8988T (cell line): ENCODE results near the gene ANKRD49.
"Not testable (repeated sequence)": the region's sequence is repeated elsewhere in the genome, so short reads cannot be mapped to it uniquely, and the experiment has no call there.

ENCODE experiments used
- DNase-seq: peaks from one replicate; pipeline ENCODE4 v3.0.0; 2011

ANKRD49 gene

DNA sequence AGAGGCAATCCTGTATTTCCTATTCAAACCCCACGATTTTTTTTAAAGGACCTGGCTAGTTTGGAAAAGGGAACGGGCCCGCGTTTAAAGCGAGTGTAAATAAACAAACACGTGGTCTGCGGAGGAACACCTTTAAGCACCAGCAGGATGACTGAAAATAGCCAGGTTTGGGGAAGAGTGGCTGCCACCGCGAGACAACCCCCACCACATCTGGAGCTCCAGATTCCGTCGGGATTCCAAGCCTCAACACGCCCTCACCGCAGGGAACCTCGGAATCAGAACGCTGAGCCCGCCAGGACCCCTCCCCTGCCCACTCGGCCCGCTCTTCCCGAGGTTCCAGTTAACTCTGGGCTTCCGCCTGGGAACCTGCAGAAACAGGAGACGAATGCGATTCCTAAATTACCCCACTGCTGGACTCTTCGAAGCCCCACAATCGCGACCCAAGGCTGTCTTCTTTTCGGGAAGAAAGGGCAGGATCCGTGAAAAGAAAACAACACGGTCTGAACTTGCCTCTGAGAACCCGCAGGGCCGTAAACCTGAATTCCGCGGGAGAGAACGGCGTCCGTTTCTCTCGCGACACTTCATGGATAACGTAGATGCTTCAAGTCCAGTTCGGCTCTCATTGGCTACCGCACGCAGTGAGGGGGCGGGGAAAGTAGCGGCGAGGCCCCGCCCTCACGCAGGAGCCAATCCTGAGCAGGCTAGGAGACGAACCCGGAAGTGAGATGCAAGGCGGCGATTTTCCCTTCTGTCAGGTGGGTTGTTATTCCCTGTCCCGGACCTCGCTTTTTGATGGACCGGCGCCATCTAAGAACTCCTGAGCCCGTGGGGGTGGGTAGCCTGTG lies at the start of gene ANKRD49, which contains the start of gene MRE11:
Gene ANKRD49, plus strand, starts transcription at position 704 of the 845 bp plus-strand sequence. CDS start 2,710 bp downstream, outside the sequence.
Gene MRE11, minus strand, starts transcription at position 564 of the 845 bp plus-strand sequence. CDS start 1,043 bp downstream, outside the sequence.
- peak; percentile 49 for DNase-seq

GRCh38 chr11:94445641-94446040 lies 48.1 kb upstream of the ANKRD49 start:
- no peak for DNase-seq

DNA sequence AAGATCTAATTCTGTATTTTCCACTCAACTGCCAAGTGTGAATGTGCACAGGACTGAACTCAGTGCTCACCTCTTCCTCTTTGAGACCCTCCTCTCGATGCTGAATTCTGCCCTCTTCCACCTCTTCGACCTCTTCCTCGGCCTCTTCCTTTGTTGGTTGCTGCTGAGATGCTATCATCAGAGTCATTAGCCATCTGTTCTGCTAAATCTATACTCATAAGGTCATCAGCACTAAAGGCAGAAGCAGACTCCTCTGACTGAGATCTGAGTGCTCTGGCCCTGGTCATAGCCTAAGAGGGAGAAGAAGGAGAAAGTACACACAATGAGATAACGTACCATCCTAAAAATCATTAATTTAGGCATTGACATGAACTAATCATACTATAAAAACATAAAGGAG lies 46.6 kb upstream of the ANKRD49 start:
- DNase-seq = no peak

DNA sequence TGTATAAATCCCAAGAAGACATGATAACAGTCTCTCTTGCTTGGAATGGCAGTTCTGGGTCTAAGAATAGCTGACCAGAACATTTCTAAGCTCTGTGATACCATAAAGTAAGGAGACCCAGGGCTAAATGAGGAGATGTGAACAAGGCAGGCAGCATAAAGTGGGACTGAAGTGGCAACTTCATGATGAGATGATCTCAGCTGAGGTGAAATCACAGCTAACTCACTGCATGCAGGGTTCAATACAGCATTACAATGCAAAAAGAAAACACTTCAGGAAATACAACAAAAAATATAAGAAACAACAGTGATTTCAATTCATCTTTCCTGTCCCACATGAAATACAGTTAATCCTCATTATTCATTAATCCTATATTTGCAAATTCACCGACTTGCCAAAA lies 44.8 kb upstream of the ANKRD49 start:
- no peak for DNase-seq

DNA sequence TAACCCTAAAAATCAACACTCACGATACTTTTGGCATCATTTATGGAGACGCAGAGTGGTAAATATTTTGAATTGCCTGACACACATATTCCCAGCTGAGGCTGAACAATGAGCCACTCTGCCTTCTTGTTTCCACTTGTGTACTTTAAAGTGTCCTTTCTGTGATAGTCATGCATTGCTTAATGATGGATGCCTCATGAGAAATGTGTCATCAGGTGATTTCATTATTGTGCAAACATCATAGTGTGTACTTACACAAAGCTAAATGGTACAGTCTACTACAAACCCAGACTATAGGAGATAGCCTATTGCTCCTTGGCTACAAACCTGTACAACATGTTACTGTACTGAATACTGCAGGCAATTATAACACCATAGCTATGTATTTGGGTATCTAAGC lies 44.3 kb upstream of the ANKRD49 start:
- no peak for DNase-seq

DNA sequence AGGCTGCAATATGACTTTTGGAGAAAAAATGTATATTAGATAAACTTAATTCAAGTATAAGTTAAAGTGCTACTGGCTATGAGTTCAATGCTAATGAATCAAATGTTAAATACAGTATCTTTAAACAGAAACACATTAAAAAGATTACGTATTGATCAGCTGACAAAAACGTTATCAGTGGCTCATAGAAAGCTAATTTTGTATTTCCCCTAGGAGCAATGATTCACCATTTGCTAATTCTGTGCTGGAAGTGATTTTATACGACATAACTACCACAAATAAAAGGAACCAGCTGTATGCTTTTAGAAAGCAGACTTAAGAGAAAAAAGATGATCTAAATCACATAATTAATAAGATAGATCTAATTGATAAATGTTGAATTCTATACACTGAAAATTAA lies 43.7 kb upstream of the ANKRD49 start:
- DNase-seq = no peak

DNA sequence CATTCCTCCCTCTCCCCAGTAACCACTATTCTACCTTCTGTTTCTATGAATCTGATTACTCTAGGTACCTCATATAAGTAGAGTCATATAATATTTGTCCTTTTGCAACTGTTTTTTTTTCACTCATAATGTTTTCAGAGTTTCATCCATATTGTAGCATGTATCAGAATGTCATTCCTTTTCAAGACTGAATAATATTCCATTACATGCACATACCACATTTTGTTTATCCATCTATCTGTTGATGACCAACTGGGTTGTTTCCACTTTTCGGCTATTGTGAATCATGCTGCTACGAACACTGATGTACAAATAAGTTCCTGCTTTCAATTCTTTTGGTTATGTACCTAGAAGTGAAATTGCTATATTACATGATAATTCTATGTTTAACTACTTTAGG lies 40.8 kb upstream of the ANKRD49 start:
- no peak for DNase-seq

DNA sequence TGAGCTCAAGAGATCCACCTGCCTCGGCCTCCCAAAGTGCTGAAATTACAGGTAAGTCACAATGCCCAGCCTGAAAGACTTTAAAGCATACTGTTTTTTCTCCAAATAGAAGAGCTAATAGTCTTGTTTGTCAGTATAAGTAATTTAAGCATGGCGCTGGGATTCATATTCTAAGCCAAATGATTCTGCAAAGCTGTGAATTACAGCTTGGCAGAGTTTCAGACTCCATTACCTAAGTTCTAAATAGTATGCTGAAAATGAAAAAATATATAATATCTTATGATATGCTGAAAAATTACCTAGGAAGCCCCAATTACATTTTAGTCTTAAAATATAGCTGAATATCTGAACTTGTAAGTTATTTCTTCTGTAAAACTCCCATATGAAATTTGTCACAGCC lies 39.5 kb upstream of the ANKRD49 start:
- no peak for DNase-seq

- DNase-seq = no peak
These were observed 37.9 kb upstream of the ANKRD49 start for GRCh38 chr11:94455861-94456260.

DNA sequence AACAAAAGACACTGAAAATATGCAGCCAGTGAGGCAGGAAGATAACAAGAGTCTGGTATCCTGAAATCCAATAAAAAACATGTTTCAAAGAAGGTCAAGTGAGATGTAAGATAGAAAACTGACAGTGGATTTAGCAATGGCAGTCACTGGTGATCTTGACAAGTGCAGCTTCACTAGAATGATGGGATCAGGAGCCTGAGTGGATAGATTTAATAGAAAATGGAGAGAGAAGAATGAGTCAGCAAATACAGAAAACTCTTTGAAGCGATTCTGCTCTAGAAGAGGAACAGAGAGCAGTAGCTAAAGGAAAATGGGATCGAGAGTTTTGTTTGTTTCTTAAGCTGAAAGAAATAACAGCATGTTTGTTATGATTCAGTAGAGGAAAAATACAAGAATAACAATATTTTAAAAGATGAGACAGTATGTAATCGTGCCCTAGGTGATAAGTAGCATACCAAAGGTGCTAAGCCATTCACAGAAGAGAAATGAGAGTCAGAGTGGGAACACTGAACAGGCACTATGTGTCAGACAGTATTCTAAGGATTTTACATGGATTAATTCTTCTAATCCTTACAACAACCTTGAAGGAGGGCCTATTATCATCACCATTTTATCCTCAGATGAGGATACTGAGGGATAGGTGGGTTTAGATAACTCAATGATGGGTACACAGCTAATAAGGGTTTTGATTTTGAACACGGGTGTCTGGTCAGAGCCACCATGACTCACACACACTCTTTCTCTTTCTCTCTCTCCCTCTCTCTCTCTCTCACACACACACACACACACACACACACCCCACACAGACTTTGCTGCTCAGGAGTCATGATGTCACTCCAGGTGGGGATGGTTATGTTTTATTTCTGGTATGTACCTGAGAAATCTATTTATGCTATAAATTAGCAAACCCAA lies 36.4 kb upstream of the ANKRD49 start:
- DNase-seq = no peak

GRCh38 chr11:94459576-94459975 lies 34.2 kb upstream of the ANKRD49 start:
- DNase-seq = no peak

- no peak for DNase-seq
These were observed 24.4 kb upstream of the ANKRD49 start for GRCh38 chr11:94469416-94469815.

DNA sequence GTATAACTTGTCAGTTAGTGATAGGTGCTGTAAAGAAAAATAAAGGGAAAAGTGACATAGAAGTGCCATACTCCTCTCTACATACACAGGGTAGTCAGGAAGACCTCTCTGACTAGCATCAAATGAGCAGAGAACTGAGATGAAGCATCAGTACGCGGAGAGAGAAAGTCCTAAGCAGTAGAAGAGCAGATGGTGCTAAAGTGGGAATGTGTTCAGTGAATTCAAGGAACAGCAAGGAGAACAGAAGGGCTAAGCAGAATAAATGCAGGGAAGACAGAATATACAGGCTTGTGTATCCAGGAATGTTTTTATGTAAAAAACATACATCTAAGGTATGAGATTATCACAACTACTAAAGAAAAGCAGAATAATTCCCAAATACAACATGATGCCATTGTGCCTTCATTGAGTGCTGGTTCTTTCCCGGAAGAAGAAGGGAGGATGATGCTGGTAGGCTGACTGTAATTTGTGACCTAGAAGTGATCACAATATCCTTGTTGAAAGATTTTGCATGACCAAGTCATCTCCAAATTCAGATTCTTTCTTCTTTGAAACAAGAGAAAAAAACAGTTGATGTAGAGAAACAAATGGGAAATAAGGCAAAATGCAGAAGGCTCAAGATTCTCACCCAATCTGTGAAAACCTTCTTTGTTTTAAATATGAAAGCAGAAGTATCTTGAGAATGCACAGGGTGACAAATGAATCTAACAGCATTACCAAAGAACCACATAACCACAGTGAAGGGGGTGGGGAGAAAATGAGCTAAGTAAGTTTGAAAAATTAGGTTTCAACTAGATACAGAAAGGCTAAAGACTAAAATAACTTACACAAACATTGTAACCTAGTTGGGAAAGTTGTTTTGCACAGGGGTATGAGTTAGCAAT lies 20.6 kb upstream of the ANKRD49 start:
- no peak for DNase-seq

GRCh38 chr11:94477624-94478023 lies 16.2 kb upstream of the ANKRD49 start:
- DNase-seq = no peak

DNA sequence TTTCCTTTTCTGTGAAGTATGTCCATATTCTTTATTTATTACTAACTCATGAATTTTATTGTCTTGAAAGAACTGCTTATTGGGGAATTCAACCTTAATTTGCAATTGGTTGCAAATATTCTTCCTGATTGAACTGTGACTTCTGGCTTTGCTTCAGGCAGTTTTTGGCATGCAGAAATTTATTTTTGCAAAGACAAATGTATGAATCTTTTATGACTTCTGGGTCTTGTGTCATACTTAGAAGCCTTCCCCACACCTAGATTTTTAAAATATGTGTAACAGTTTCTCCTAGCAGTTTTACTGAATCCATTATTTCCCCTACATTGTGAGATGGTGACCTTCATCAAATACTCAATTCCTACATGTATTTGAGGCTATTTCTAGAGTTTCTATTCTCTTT lies 12.4 kb upstream of the ANKRD49 start:
- no peak for DNase-seq

DNA sequence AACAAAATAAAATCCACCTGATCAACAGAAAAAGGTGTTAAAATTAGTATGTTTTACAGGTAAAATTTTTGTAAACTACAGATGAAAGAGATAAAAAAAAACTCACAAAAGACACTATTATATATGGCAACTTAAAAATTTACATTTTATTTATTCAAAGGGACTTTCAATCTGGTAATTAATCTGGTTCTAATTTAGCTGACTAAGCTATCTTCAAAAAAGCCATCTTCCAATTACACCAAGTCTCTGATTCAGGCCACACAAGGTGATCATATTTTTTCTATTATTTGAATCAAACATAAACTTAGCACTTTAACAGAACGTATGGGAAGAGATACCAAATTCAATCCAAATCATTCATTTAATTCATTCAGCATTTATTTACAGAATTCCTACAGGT lies 7.7 kb upstream of the ANKRD49 start:
- no peak for DNase-seq

DNA sequence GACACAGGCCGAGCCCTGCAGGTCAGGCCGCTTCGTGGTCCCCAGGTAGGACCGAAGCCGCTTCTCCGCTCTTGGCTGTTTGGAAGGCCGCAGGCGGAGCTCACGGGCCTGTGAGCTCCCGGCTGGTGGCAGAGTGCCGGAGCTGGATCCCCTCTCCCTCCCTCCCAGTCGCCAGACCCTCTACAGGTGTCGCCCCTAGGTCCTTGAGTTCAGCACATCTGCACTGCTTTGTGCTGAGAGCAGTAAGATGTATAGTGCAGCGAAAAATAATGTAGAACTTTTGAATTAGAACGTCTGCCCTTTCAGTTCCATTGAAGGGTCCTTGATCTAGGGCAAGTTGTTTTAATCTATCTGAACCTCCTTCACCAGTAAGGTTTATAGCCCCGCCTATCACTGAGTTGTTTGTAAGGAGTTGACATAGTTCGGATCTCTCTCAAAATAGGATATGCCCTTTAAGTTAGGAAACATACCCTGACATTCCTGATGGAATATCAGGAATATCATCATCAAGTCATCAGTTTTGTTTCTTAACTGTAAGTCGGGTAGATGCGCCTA lies 419 bp downstream of the ANKRD49 start:
- no peak for DNase-seq

GRCh38 chr11:94500181-94500580 lies 6.4 kb downstream of the ANKRD49 start:
- DNase-seq = no peak

GRCh38 chr11:94501522-94501921 lies 7.7 kb downstream of the ANKRD49 start:
- DNase-seq = no peak

DNA sequence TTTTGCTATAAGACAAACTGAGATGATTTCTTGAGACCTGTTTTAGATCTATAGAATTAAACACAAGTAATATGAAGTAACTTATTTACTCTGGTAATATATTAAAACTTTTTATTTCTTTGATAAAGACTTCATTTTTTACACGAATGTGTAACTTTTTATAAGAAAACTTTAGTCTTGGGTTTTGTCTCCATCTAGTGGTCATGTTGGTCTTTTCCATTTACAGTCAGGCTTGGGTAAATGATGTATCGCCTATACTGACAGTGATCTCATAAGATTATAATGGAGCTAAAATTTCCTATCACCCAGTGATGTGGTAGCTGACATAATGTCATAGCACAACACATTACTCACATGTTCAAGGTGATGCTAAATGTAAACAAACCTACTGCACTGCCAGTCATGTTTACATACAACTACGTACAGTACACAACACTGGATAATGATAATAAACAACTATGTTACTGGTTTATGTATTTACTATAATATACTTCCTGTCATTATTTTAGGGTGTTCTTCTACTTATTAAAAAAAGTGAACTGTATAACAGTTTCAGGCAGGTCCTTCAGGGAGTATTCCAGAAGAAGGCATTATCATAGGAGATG lies 11.0 kb downstream of the ANKRD49 start:
- no peak for DNase-seq

DNA sequence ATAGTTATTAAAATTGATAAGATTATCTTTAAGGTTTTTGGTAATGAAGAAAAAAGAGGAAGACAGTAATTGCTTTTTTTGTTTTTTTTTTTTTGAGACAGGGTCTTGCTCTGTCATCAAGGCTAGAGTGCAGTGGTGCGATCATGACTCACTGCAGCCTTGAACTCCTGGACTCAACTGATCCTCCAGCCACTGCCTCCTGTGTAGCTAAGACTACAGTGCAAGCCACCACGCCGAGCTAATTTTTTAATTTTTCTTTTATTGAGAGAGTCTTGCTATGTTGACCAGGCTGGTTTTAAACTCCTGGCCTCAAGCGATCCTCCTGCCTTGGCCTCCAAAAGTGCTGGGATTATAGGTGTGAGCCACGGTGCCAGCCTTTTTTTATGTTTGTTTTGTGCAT lies 12.7 kb downstream of the ANKRD49 start:
- DNase-seq = not testable (repeated sequence)

DNA sequence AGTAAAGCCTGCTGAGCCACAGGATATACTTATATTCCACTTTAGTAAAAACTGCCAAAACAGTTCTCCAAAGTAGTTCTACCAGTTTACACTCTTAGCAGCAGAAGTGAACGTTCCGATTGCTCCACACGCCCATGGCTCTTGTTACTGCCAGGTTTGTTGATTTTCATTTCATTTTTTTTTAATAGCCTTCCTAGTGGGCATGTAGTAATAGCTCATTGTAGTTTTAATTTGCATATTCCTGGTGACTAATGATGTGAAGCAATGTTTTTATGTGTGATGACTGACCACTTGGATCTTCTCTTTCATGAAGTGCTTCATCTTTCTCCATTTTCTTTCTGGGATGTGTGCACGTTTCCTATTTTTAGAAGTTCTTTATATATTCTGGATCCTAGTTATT lies 13.7 kb downstream of the ANKRD49 start:
- DNase-seq = no peak
